Neural cell (in vitro differentiated cells): ENCODE data around the gene CNPPD1.

Experiments
- CTCF ChIP-seq: fragments of 450-650 bp; IDR thresholded peaks from 2 replicates; pipeline ENCODE4 v1.5.1; 2014; ENCODE audit warnings: antibody characterized with exemption, mild to moderate bottlenecking, moderate library complexity; ENCODE audit not compliant: poor library complexity, severe bottlenecking
- REST ChIP-seq: IDR thresholded peaks from 2 replicates; pipeline ENCODE4 v1.6.1; 2012; ENCODE audit warnings: borderline replicate concordance

GRCh38 chr2:219131327-219131726 is 45.4 kb downstream of the CNPPD1 start:
- TF ChIP-seq CTCF (no peak), REST (no peak)
